GM12878 (cell line): ENCODE results near the gene GET3. TPM values are rescaled to one million over a fixed set of nuclear protein-coding genes. Genes with fewer than 3 reads are reported as not detected.

ENCODE experiments used
- ATAC-seq: fragments of 200-7000 bp; cut with Tn5 transposase; 3 replicates; pipeline ENCODE4 v1.9.1; 2020; ENCODE audit warnings: mild to moderate bottlenecking, moderate library complexity
- BruUV-seq: library from RNA; stranded (reverse); fragments of 400-500 nt; replicated peaks from 2 replicates; lab custom pipeline; 2021; lab: Mats Ljungman, UMichigan
- CTCF ChIA-PET: fragments of 300-600 bp; sonication (Branson Sonifier 250); formaldehyde crosslinking; extraction: SDS; loops from one replicate; lab custom pipeline; 2021; ENCODE audit warnings: inconsistent platforms; lab: Yijun Ruan, JAX
- POLR2A ChIA-PET: fragments of 350-600 bp; formaldehyde crosslinking; extraction: SDS; loops from one replicate; lab custom pipeline; 2021; ENCODE audit warnings: inconsistent platforms; lab: Charles Lee
- RAD21 ChIA-PET: fragments of 300-600 bp; sonication (Branson Sonifier 250); formaldehyde crosslinking; loops from one replicate; lab custom pipeline; 2023; ENCODE audit warnings: antibody characterized with exemption; ENCODE audit not compliant: unreplicated experiment; lab: Charles Lee
- SMC1A ChIA-PET: fragments of 300-600 bp; sonication (Branson Sonifier 250); formaldehyde crosslinking; loops from one replicate; lab custom pipeline; 2023; ENCODE audit not compliant: unreplicated experiment, uncharacterized antibody; lab: Charles Lee
- DNase-seq: peaks from one replicate; pipeline ENCODE4 v3.0.0-alpha.2; 2011; ENCODE audit warnings: low read depth, low spot score
- FAIRE-seq: peaks from 3 replicates; lab custom pipeline; 2011; peaks lifted over from hg19 to GRCh38; lab: Jason Lieb, UNC
- H2AFZ ChIP-seq: 2 replicates; pipeline ENCODE4 v1.6.0; 2011; ENCODE audit warnings: low read depth, low read length, control low read depth; ENCODE audit not compliant: control insufficient read depth
- H3K27ac ChIP-seq: 2 replicates; pipeline ENCODE4 v1.5.1; 2011; ENCODE audit warnings: control low read depth; ENCODE audit not compliant: control insufficient read depth, insufficient read depth
- H3K27me3 ChIP-seq, 2 experiments: replicated peaks in 1 of 2; 2 replicates each; pipeline versions ENCODE4 v1.6.0 to v1.6.1; 2011; ENCODE audit warnings: low read length in 1 of 2; ENCODE audit not compliant: control insufficient read depth in 2 of 2, insufficient read depth in 2 of 2
- H3K36me3 ChIP-seq, 2 experiments: 2 replicates each; pipeline ENCODE4 v1.5.1; 2011; ENCODE audit warnings: low read length in 1 of 2; ENCODE audit not compliant: control insufficient read depth in 2 of 2, insufficient read depth in 2 of 2
- H3K4me1 ChIP-seq: 2 replicates; pipeline ENCODE4 v1.6.1; 2011; ENCODE audit warnings: mild to moderate bottlenecking, low read length, moderate library complexity, mixed read lengths; ENCODE audit not compliant: control insufficient read depth, insufficient read depth
- H3K4me2 ChIP-seq: 2 replicates; pipeline ENCODE4 v1.6.0; 2011; ENCODE audit warnings: control low read depth; ENCODE audit not compliant: control insufficient read depth, insufficient read depth
- H3K4me3 ChIP-seq: fragments of 200-600 bp; sonication (generic); 2 replicates; pipeline ENCODE4 v1.5.1; 2016
- H3K79me2 ChIP-seq: 2 replicates; pipeline ENCODE4 v1.6.0; 2011; ENCODE audit warnings: low read length; ENCODE audit not compliant: control insufficient read depth, insufficient read depth
- H3K9ac ChIP-seq: 2 replicates; pipeline ENCODE4 v1.8.0; 2011; ENCODE audit warnings: low read length, control low read depth, mixed read lengths; ENCODE audit not compliant: control insufficient read depth, insufficient read depth
- H3K9me3 ChIP-seq: replicated peaks from 3 replicates; pipeline ENCODE4 v1.5.1; 2011; ENCODE audit warnings: mild to moderate bottlenecking, low read length; ENCODE audit not compliant: control insufficient read depth, insufficient read depth
- H4K20me1 ChIP-seq: 2 replicates; pipeline ENCODE4 v1.6.0; 2011; ENCODE audit not compliant: control insufficient read depth, insufficient read depth
- BHLHE40 ChIP-seq, 2 experiments: fragments of 450-650 bp in 1 of 2; IDR thresholded peaks; 2 replicates each; pipeline ENCODE4 v1.6.1; 2011 to 2017; ENCODE audit warnings: low read depth in 2 of 2, borderline replicate concordance in 1 of 2, improper control_type of control experiment in 1 of 2, low read length in 1 of 2, mild to moderate bottlenecking in 1 of 2
- BMI1 ChIP-seq: fragments of 450-650 bp; IDR thresholded peaks from 2 replicates; pipeline ENCODE4 v1.6.1; 2016; ENCODE audit warnings: mild to moderate bottlenecking, moderate library complexity, borderline replicate concordance
- CEBPB ChIP-seq, 2 experiments: fragments of 150-350 bp in 1 of 2; IDR thresholded peaks; 2 replicates each; pipeline ENCODE4 v1.6.1; 2012 to 2014; ENCODE audit warnings: low read depth in 2 of 2, low read length in 2 of 2, borderline replicate concordance in 1 of 2, inconsistent platforms in 1 of 2
- CREB1 ChIP-seq: IDR thresholded peaks from 2 replicates; pipeline ENCODE4 v1.6.1; 2012; ENCODE audit warnings: low read depth, mild to moderate bottlenecking, inconsistent platforms
- DPF2 ChIP-seq: fragments of 450-650 bp; IDR thresholded peaks from 2 replicates; pipeline ENCODE4 v1.6.1; 2017; ENCODE audit warnings: mild to moderate bottlenecking
- EGR1 ChIP-seq, 2 experiments: IDR thresholded peaks; 1 replicate in 1 of 2; 2 replicates in 1 of 2; pipeline ENCODE4 v1.6.1; 2011 to 2012; ENCODE audit warnings: low read depth in 2 of 2, low read length in 2 of 2, borderline replicate concordance in 1 of 2, mild to moderate bottlenecking in 1 of 2, moderate library complexity in 1 of 2
- EP300 ChIP-seq, 2 experiments: fragments of 150-350 bp in 1 of 2; IDR thresholded peaks; 2 replicates each; pipeline ENCODE4 v1.6.1; 2011 to 2012; ENCODE audit warnings: low read depth in 2 of 2, low read length in 2 of 2, borderline replicate concordance in 1 of 2, improper control_type of control experiment in 1 of 2, inconsistent platforms in 1 of 2; ENCODE audit not compliant: control insufficient read depth in 1 of 2
- HDAC2 ChIP-seq: fragments of 200-600 bp; sonication (generic); IDR thresholded peaks from 2 replicates; pipeline ENCODE4 v1.6.1; 2017
- LARP7 ChIP-seq: fragments of 450-650 bp; IDR thresholded peaks from 2 replicates; pipeline ENCODE4 v1.6.1; 2017; ENCODE audit warnings: mild to moderate bottlenecking
- MEF2A ChIP-seq: IDR thresholded peaks from 2 replicates; pipeline ENCODE4 v1.6.1; 2011; ENCODE audit warnings: low read depth, mild to moderate bottlenecking, low read length, moderate library complexity; ENCODE audit not compliant: insufficient read depth
- MTA2 ChIP-seq: fragments of 450-650 bp; IDR thresholded peaks from 2 replicates; pipeline ENCODE4 v1.6.1; 2016; ENCODE audit warnings: low read depth, mild to moderate bottlenecking, moderate library complexity
- RAD21 ChIP-seq: IDR thresholded peaks from 2 replicates; pipeline ENCODE4 v1.6.1; 2011; ENCODE audit warnings: mild to moderate bottlenecking, low read depth, low read length, moderate library complexity; ENCODE audit not compliant: insufficient read depth
- RELB ChIP-seq: fragments of 450-650 bp; IDR thresholded peaks from 2 replicates; pipeline ENCODE4 v1.6.1; 2017; ENCODE audit warnings: low read depth, mild to moderate bottlenecking, moderate library complexity
- TCF12 ChIP-seq: IDR thresholded peaks from 2 replicates; pipeline ENCODE4 v1.6.1; 2011; ENCODE audit warnings: low read depth, mild to moderate bottlenecking, low read length
- ZBED1 ChIP-seq: IDR thresholded peaks from 2 replicates; pipeline ENCODE4 v1.6.1; 2016; ENCODE audit warnings: borderline replicate concordance
- ZNF217 ChIP-seq: fragments of 450-650 bp; IDR thresholded peaks from 2 replicates; pipeline ENCODE4 v1.6.1; 2017; ENCODE audit warnings: antibody characterized with exemption, mild to moderate bottlenecking
- WGBS: methylation state at CpG from one replicate; pipeline ENCODE4 v1.1.6; 2016; ENCODE audit warnings: low lambda C conversion rate; ENCODE audit not compliant: insufficient replicate concordance, insufficient coverage; ENCODE audit errors: missing lambda C conversion rate; 5-methylcytosine and 5-hydroxymethylcytosine counted together
- in situ Hi-C: fragments of 300-500 bp; cut with MboI; formaldehyde crosslinking; loops from 9 replicates; pipeline ENCODE4 v1.14.3; 2018; ENCODE audit warnings: mixed read lengths
- intact Hi-C: fragments of 100-400 bp; cut with micrococcal nuclease; formaldehyde crosslinking; loops from one replicate; pipeline ENCODE4 v1.14.2; 2022; ENCODE audit not compliant: unreplicated experiment
- polyA plus RNA-seq, 11 experiments: library from polyadenylated mRNA; depleted of rRNA in 4 of 11; unstranded in 6 of 11; stranded (reverse) in 5 of 11; fragments of >200 nt; fragmentation: Nextera tagmentation in 4 of 11; fragmentation: Illumina TruSeq in 1 of 11; extraction: Ambion mirVana in 4 of 11; extraction: Trizol in 1 of 11; gene quantifications; 1 replicate in 1 of 11; 2 replicates in 10 of 11; pipeline versions ENCODE4 v1.2.1 to v1.2.3, GENCODE V29; 2011 to 2016; ENCODE audit warnings: inconsistent platforms in 2 of 11, missing spikeins in 2 of 11, low read depth in 1 of 11
- total RNA-seq, 4 experiments: library from RNA; depleted of rRNA in 3 of 4; stranded (reverse); fragments of >200 nt in 3 of 4; fragmentation: Illumina TruSeq in 1 of 4; extraction: Trizol in 1 of 4; gene quantifications; 2 replicates each; pipeline versions ENCODE4 v1.2.1 to v1.2.3, GENCODE V29; 2013 to 2021
- TF ChIP-seq, protein P1 (sequence below): fragments of 450-650 bp; IDR thresholded peaks from 2 replicates; pipeline ENCODE4 v1.6.1; 2017; ENCODE audit warnings: mild to moderate bottlenecking, moderate library complexity

GET3 gene
- total and polyA plus RNA-seq, 10 of the 15 experiments (the other 5 are each of a cell fraction or from before 2014, with no cell fraction given): 14.5 to 144 (median 97.2) TPM

GRCh38 chr19:12786141-12786870, 49.0 kb downstream of the GET3 start:
- peak overlapping the region; percentile 49 for H2AFZ ChIP-seq
- ATAC-seq (no peak), FAIRE-seq (no peak), DNase-seq (no peak)
- H3K9ac ChIP-seq: peak overlapping the region; percentile 77
- peak overlapping the region; percentile 97 for H3K27ac ChIP-seq
- BruUV-seq: no TSS peak
- no peaks in the 10 kb centered on the region for H4K20me1 ChIP-seq
- ChIA-PET CTCF (interaction anchor here (4.1 to 4.2 kb wide), 2 partner anchors 9 to 10 kb away, joined by 22 to 44 read pairs; no protein-coding TSS in a partner anchor), POLR2A (interaction anchor here (1.6 to 3.4 kb wide), 3 partner anchors 8 to 15 kb away, joined by 6 to 66 read pairs (median 11); no protein-coding TSS in a partner anchor), RAD21 (interaction anchor here (1.7 to 4.5 kb wide), 2 partner anchors 8 to 10 kb away, joined by 5 to 49 read pairs; no protein-coding TSS in a partner anchor), SMC1A (interaction anchor here (1.2 to 4.1 kb wide), 3 partner anchors 9 to 10 kb away, joined by 4 to 28 read pairs (median 6); no protein-coding TSS in a partner anchor)
- no peak overlapping the region for H3K4me3 ChIP-seq
- peaks cover 20% of the 10 kb centered on the region for H3K79me2 ChIP-seq
- intact Hi-C loops (loop anchor here (5.0 to 10.0 kb wide), 2 partner anchors 151 to 1692 kb away; partner anchors contain the start of gene CALR), in situ Hi-C loops (no loop called here)
- no peaks in the 10 kb centered on the region for H3K27me3 ChIP-seq
- WGBS: 15% methylated on average over 18 of the region's 18 CpGs
- H3K9me3 ChIP-seq: no peaks in the 10 kb centered on the region
- H3K36me3 ChIP-seq: no peaks in the 10 kb centered on the region
- H3K4me1 ChIP-seq: peaks cover 74% of the 10 kb centered on the region
- peak overlapping the region; percentile 61 for H3K4me2 ChIP-seq
- no peak for TF ChIP-seq BMI1
- TF ChIP-seq EGR1 (IDR thresholded peaks at IDR 0.05; ENCODE audit: borderline replicate concordance in 1 of 2, low read depth in 2 of 2, low read length in 2 of 2): no peak
- TF ChIP-seq, protein P1, sequence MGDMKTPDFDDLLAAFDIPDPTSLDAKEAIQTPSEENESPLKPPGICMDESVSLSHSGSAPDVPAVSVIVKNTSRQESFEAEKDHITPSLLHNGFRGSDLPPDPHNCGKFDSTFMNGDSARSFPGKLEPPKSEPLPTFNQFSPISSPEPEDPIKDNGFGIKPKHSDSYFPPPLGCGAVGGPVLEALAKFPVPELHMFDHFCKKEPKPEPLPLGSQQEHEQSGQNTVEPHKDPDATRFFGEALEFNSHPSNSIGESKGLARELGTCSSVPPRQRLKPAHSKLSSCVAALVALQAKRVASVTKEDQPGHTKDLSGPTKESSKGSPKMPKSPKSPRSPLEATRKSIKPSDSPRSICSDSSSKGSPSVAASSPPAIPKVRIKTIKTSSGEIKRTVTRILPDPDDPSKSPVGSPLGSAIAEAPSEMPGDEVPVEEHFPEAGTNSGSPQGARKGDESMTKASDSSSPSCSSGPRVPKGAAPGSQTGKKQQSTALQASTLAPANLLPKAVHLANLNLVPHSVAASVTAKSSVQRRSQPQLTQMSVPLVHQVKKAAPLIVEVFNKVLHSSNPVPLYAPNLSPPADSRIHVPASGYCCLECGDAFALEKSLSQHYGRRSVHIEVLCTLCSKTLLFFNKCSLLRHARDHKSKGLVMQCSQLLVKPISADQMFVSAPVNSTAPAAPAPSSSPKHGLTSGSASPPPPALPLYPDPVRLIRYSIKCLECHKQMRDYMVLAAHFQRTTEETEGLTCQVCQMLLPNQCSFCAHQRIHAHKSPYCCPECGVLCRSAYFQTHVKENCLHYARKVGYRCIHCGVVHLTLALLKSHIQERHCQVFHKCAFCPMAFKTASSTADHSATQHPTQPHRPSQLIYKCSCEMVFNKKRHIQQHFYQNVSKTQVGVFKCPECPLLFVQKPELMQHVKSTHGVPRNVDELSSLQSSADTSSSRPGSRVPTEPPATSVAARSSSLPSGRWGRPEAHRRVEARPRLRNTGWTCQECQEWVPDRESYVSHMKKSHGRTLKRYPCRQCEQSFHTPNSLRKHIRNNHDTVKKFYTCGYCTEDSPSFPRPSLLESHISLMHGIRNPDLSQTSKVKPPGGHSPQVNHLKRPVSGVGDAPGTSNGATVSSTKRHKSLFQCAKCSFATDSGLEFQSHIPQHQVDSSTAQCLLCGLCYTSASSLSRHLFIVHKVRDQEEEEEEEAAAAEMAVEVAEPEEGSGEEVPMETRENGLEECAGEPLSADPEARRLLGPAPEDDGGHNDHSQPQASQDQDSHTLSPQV: peak; percentile 49; the same call in 1 of the 2 replicates
- no peak for TF ChIP-seq CEBPB (IDR thresholded peaks at IDR 0.05; ENCODE audit: borderline replicate concordance in 1 of 2, low read depth in 2 of 2, low read length in 2 of 2)
- TF ChIP-seq CREB1: no peak
- peak; percentile 72 for TF ChIP-seq DPF2
- peak; percentile 45; the same call in 1 of the 2 replicates for TF ChIP-seq RELB
- TF ChIP-seq BHLHE40 (IDR thresholded peaks at IDR 0.05; ENCODE audit: borderline replicate concordance in 1 of 2, low read depth in 2 of 2, low read length in 1 of 2): peak; percentile 50 to 62; a peak in 3 of 4 replicates
- TF ChIP-seq ZBED1: no peak
- no peak for TF ChIP-seq HDAC2
- no peak; the same call in 1 of the 2 replicates for TF ChIP-seq LARP7
- no peak for TF ChIP-seq ZNF217
- no peak for TF ChIP-seq RAD21
- 0 out of 2 replicates have a peak, but pooled peaks have one; percentile 8 for TF ChIP-seq TCF12
- TF ChIP-seq EP300 (IDR thresholded peaks at IDR 0.05; ENCODE audit: borderline replicate concordance in 1 of 2, control insufficient read depth in 1 of 2, low read depth in 2 of 2, low read length in 2 of 2): peak in 1 of 2 experiments; percentile 44; a peak in 1 of 4 replicates
- peak; percentile 40; the same call in 1 of the 2 replicates for TF ChIP-seq MTA2
- 0 out of 2 replicates have a peak, but pooled peaks have one; percentile 35 for TF ChIP-seq MEF2A
